HEK293T (cell line): ENCODE results near the gene DNAJC5.

ENCODE experiments used
- CTCF ChIA-PET: fragments of 350-600 bp; formaldehyde crosslinking; extraction: SDS; loops from one replicate; lab custom pipeline; 2021; ENCODE audit warnings: antibody characterized with exemption, inconsistent platforms; lab: Yijun Ruan, JAX
- POLR2A ChIA-PET: fragments of 350-600 bp; formaldehyde crosslinking; extraction: SDS; loops from one replicate; lab custom pipeline; 2020; ENCODE audit warnings: antibody characterized with exemption, inconsistent platforms; lab: Yijun Ruan, JAX
- DNase-seq: peaks from one replicate; pipeline ENCODE4 v3.0.0; 2012; ENCODE audit warnings: mixed read lengths; ENCODE audit errors: extremely low spot score
- ARNT ChIP-seq: fragments of 450-650 bp; IDR thresholded peaks from 2 replicates; pipeline ENCODE4 v1.6.1; 2017; ENCODE audit warnings: mild to moderate bottlenecking
- BHLHE40 ChIP-seq: fragments of 450-650 bp; IDR thresholded peaks from 2 replicates; pipeline ENCODE4 v1.6.1; 2016; ENCODE audit warnings: mild to moderate bottlenecking, moderate library complexity, borderline replicate concordance
- CTBP1 ChIP-seq: fragments of 450-650 bp; IDR thresholded peaks from 2 replicates; pipeline ENCODE4 v1.6.1; 2016; ENCODE audit warnings: borderline replicate concordance
- ELF4 ChIP-seq: fragments of 450-650 bp; IDR thresholded peaks from 2 replicates; pipeline ENCODE4 v1.6.1; 2017; ENCODE audit warnings: antibody characterized with exemption
- FOXA1 ChIP-seq: fragments of 450-650 bp; IDR thresholded peaks from 2 replicates; pipeline ENCODE4 v1.6.1; 2016; ENCODE audit warnings: mild to moderate bottlenecking
- FOXK2 ChIP-seq: fragments of 450-650 bp; IDR thresholded peaks from 2 replicates; pipeline ENCODE4 v1.6.1; 2016; ENCODE audit warnings: mild to moderate bottlenecking
- FOXM1 ChIP-seq: fragments of 450-650 bp; IDR thresholded peaks from 2 replicates; pipeline ENCODE4 v1.6.1; 2017; ENCODE audit warnings: mild to moderate bottlenecking, borderline replicate concordance
- HDGF ChIP-seq: fragments of 450-650 bp; IDR thresholded peaks from 2 replicates; pipeline ENCODE4 v1.6.1; 2017; ENCODE audit warnings: antibody characterized with exemption, borderline replicate concordance
- L3MBTL2 ChIP-seq: fragments of 450-650 bp; conservative IDR thresholded peaks from 2 replicates; pipeline ENCODE4 v1.6.1; 2016; ENCODE audit warnings: mild to moderate bottlenecking
- LEF1 ChIP-seq: fragments of 450-650 bp; IDR thresholded peaks from 2 replicates; pipeline ENCODE4 v1.6.1; 2017; ENCODE audit warnings: mild to moderate bottlenecking, borderline replicate concordance
- NFRKB ChIP-seq: fragments of 450-650 bp; IDR thresholded peaks from 2 replicates; pipeline ENCODE4 v1.6.1; 2016; ENCODE audit warnings: mild to moderate bottlenecking, moderate library complexity
- PKNOX1 ChIP-seq: fragments of 450-650 bp; IDR thresholded peaks from 2 replicates; pipeline ENCODE4 v1.6.1; 2016
- SP1 ChIP-seq: fragments of 450-650 bp; IDR thresholded peaks from 2 replicates; pipeline ENCODE4 v1.6.1; 2017
- SUZ12 ChIP-seq: fragments of 450-650 bp; IDR thresholded peaks from 2 replicates; pipeline ENCODE4 v1.6.1; 2016; ENCODE audit warnings: mild to moderate bottlenecking
- TARDBP ChIP-seq: fragments of 450-650 bp; IDR thresholded peaks from 2 replicates; pipeline ENCODE4 v1.6.1; 2016
- ZNF384 ChIP-seq: fragments of 450-650 bp; IDR thresholded peaks from 2 replicates; pipeline ENCODE4 v1.6.1; 2016

The DNAJC5 gene

GRCh38 chr20:63882257-63883200 is 12.4 kb upstream of the DNAJC5 start:
- DNase-seq: no peak
- TF ChIP-seq ELF4 (no peak), FOXA1 (no peak), L3MBTL2 (no peak), CTBP1 (no peak), PKNOX1 (no peak), SUZ12 (no peak), NFRKB (no peak), FOXM1 (no peak), SP1 (no peak), HDGF (no peak), LEF1 (no peak), ZNF384 (no peak), TARDBP (no peak), ARNT (no peak)
- CTCF ChIA-PET: interaction anchor here (0.9 kb wide), 1 partner anchor 18 kb away, joined by 3 read pairs; no protein-coding TSS in a partner anchor
- POLR2A ChIA-PET: interaction anchor here (1.4 to 1.7 kb wide), 2 partner anchors 17 to 18 kb away, joined by 4 to 10 read pairs; partner anchors contain the start of gene TPD52L2

- ChIA-PET POLR2A (interaction anchor here (1.7 kb wide), 1 partner anchor 18 kb away, joined by 4 read pairs; the partner anchor contains the start of gene TPD52L2), CTCF (no interaction called here)
- TF ChIP-seq TARDBP (no peak), NFRKB (no peak), HDGF (no peak), SP1 (no peak), LEF1 (no peak)
- no peak for DNase-seq
Measured at GRCh38 chr20:63883201-63883593, 11.7 kb upstream of the DNAJC5 start.

GRCh38 chr20:63884506-63885263 is 10.2 kb upstream of the DNAJC5 start:
- DNase-seq: no peak
- POLR2A ChIA-PET: interaction anchor here (1.7 kb wide), 1 partner anchor 20 kb away, joined by 4 read pairs; the partner anchor contains the start of gene TPD52L2
- CTCF ChIA-PET: no interaction called here
- TF ChIP-seq LEF1: no peak

- ChIA-PET POLR2A (no interaction called here), CTCF (no interaction called here)
- DNase-seq: no peak
- TF ChIP-seq L3MBTL2: no peak
- no peak for TF ChIP-seq ARNT
- TF ChIP-seq TARDBP: no peak
- no peak for TF ChIP-seq ZNF384
- TF ChIP-seq HDGF: no peak
- TF ChIP-seq SUZ12: no peak
- no peak for TF ChIP-seq ELF4
- no peak for TF ChIP-seq LEF1
- TF ChIP-seq CTBP1: no peak
- no peak for TF ChIP-seq FOXK2
- no peak for TF ChIP-seq FOXA1
- no peak for TF ChIP-seq FOXM1
- TF ChIP-seq BHLHE40: no peak
- no peak for TF ChIP-seq SP1
- TF ChIP-seq PKNOX1: no peak
- no peak for TF ChIP-seq NFRKB
Measured at GRCh38 chr20:63885264-63886053, 9.5 kb upstream of the DNAJC5 start.

- CTCF ChIA-PET: no interaction called here
- TF ChIP-seq ARNT (no peak), HDGF (no peak), TARDBP (no peak)
- POLR2A ChIA-PET: interaction anchor here (1.0 kb wide), 1 partner anchor 21 kb away, joined by 3 read pairs; the partner anchor contains the start of gene TPD52L2
- no peak for DNase-seq
Measured at GRCh38 chr20:63886054-63886419, 8.9 kb upstream of the DNAJC5 start.

- ChIA-PET POLR2A (interaction anchor here (1.0 kb wide), 1 partner anchor 22 kb away, joined by 3 read pairs; the partner anchor contains the start of gene TPD52L2), CTCF (no interaction called here)
- TF ChIP-seq ELF4 (no peak), FOXM1 (no peak), PKNOX1 (no peak), NFRKB (no peak), L3MBTL2 (no peak), FOXK2 (no peak), LEF1 (no peak), CTBP1 (no peak), TARDBP (no peak)
- DNase-seq: no peak
Measured at GRCh38 chr20:63886921-63887320, 8.0 kb upstream of the DNAJC5 start.
